Neural cell (in vitro differentiated cells): ENCODE data around the gene PRKCE. TPM values are rescaled to one million over a fixed set of nuclear protein-coding genes. Genes with fewer than 3 reads are reported as not detected.

Experiments
- H2AFZ ChIP-seq: fragments of 200-600, 300-800 bp; sonication (generic), shearing (Covaris generic); 2 replicates; pipeline ENCODE4 v1.6.0; 2014; ENCODE audit warnings: low read depth, mild to moderate bottlenecking, antibody characterized with exemption, low read length, moderate library complexity
- H3F3A ChIP-seq: fragments of 200-600 bp; shearing (Covaris generic); 2 replicates; pipeline ENCODE4 v1.6.1; 2016; ENCODE audit warnings: mild to moderate bottlenecking, moderate library complexity, mixed read lengths, antibody characterized with exemption, low read length; ENCODE audit not compliant: insufficient read depth, poor library complexity, severe bottlenecking
- H3K27ac ChIP-seq: fragments of 200-600, 300-800 bp; sonication (generic), shearing (Covaris generic); 2 replicates; pipeline ENCODE4 v1.5.1; 2014; ENCODE audit warnings: mild to moderate bottlenecking, low read length, moderate library complexity
- H3K27me3 ChIP-seq: fragments of 300-800, 200-600 bp; sonication (generic), shearing (Covaris generic); 2 replicates; pipeline ENCODE4 v1.6.0; 2014; ENCODE audit warnings: mild to moderate bottlenecking, low read depth, low read length, moderate library complexity; ENCODE audit not compliant: insufficient read depth
- H3K36me3 ChIP-seq: fragments of 300-800, 200-600 bp; sonication (generic), shearing (Covaris generic); 2 replicates; pipeline ENCODE4 v1.5.1; 2014; ENCODE audit warnings: mild to moderate bottlenecking, antibody characterized with exemption, low read length, moderate library complexity; ENCODE audit not compliant: insufficient read depth
- H3K4me2 ChIP-seq: fragments of 300-800, 200-600 bp; sonication (generic), shearing (Covaris generic); 2 replicates; pipeline ENCODE4 v1.6.0; 2014; ENCODE audit warnings: mild to moderate bottlenecking, low read length
- H3K4me3 ChIP-seq: fragments of 300-800, 200-600 bp; sonication (generic), shearing (Covaris generic); 2 replicates; pipeline ENCODE4 v1.5.1; 2014; ENCODE audit warnings: mild to moderate bottlenecking, low read length, moderate library complexity
- H3K79me2 ChIP-seq: fragments of 200-600 bp; shearing (Covaris generic); replicated peaks from 2 replicates; pipeline ENCODE4 v1.6.0; 2014; ENCODE audit warnings: mild to moderate bottlenecking, low read length, moderate library complexity; ENCODE audit not compliant: insufficient read depth
- H3K9ac ChIP-seq: fragments of 300-800, 200-600 bp; sonication (generic), shearing (Covaris generic); 2 replicates; pipeline ENCODE4 v1.6.1; 2016; ENCODE audit warnings: mild to moderate bottlenecking, low read length, mixed read lengths
- H3K9me2 ChIP-seq: fragments of 200-600 bp; shearing (Covaris generic); 2 replicates; pipeline ENCODE4 v1.6.1; 2016; ENCODE audit warnings: mild to moderate bottlenecking, low read length, mixed read lengths; ENCODE audit not compliant: insufficient read depth
- H3K9me3 ChIP-seq: fragments of 200-600, 300-800 bp; sonication (generic), shearing (Covaris generic); 2 replicates; pipeline ENCODE4 v1.6.1; 2016; ENCODE audit warnings: mild to moderate bottlenecking, mixed run types, low read length, moderate library complexity, mixed read lengths
- H4K20me1 ChIP-seq: fragments of 200-600 bp; shearing (Covaris generic); 2 replicates; pipeline ENCODE4 v1.6.1; 2016; ENCODE audit warnings: mild to moderate bottlenecking, mixed run types; ENCODE audit not compliant: insufficient read depth
- EP300 ChIP-seq: fragments of 450-650 bp; conservative IDR thresholded peaks from 2 replicates; pipeline ENCODE4 v1.6.1; 2014; ENCODE audit warnings: antibody characterized with exemption, mild to moderate bottlenecking, moderate library complexity; ENCODE audit not compliant: poor library complexity, severe bottlenecking
- EZH2 ChIP-seq: fragments of 200-600, 300-800 bp; shearing (Covaris generic), sonication (generic); IDR thresholded peaks from 2 replicates; pipeline ENCODE4 v1.6.1; 2014; ENCODE audit warnings: antibody characterized with exemption, low read length, borderline replicate concordance, mild to moderate bottlenecking; ENCODE audit not compliant: insufficient read depth, poor library complexity, severe bottlenecking
- MXI1 ChIP-seq: fragments of 450-650 bp; conservative IDR thresholded peaks from 2 replicates; pipeline ENCODE4 v1.6.1; 2014; ENCODE audit warnings: antibody characterized with exemption, mild to moderate bottlenecking; ENCODE audit not compliant: poor library complexity, severe bottlenecking
- POLR2AphosphoS5 ChIP-seq: IDR thresholded peaks from 2 replicates; pipeline ENCODE4 v1.6.1; 2012
- RAD21 ChIP-seq: fragments of 450-650 bp; conservative IDR thresholded peaks from 2 replicates; pipeline ENCODE4 v1.6.1; 2014; ENCODE audit warnings: antibody characterized with exemption, mild to moderate bottlenecking, moderate library complexity
- SMC3 ChIP-seq: fragments of 450-650 bp; conservative IDR thresholded peaks from 2 replicates; pipeline ENCODE4 v1.6.1; 2014; ENCODE audit warnings: antibody characterized with exemption, mild to moderate bottlenecking, moderate library complexity; ENCODE audit not compliant: poor library complexity
- TAF1 ChIP-seq: IDR thresholded peaks from 2 replicates; pipeline ENCODE4 v1.6.1; 2012; ENCODE audit warnings: low read depth
- polyA plus RNA-seq: library from polyadenylated mRNA; depleted of rRNA; stranded (reverse); fragments of >200 nt; gene quantifications from 2 replicates; pipeline ENCODE4 v1.2.3, GENCODE V29; 2014
- TF ChIP-seq, protein P1 (sequence below): fragments of 450-650 bp; IDR thresholded peaks from 2 replicates; pipeline ENCODE4 v1.5.1; 2014; ENCODE audit warnings: antibody characterized with exemption, mild to moderate bottlenecking, moderate library complexity; ENCODE audit not compliant: poor library complexity, severe bottlenecking
- TF ChIP-seq, protein P2 (sequence below): IDR thresholded peaks from 2 replicates; pipeline ENCODE4 v1.6.1; 2012; ENCODE audit warnings: borderline replicate concordance

Gene PRKCE
- polyA plus RNA-seq, 1 donor from 2014 or later = 5.4 TPM

DNA sequence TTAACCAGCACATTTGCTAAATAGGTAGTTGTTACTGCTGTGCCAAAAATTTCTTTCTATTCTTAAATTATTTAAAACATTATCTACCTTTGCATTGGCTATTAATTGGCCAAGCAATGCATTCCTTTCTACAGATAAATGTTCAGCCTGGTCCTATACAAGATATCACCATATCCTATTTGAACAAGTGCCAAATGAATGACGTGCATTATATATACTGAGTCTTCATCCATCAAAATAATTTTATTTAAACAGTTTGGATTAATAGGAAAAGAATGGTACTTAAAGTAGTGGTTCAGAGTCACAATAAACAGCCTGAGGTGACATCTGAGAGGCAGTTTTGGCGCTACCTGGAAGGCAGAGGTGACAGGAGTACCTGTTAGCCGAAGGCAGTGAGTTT is 415.6 kb downstream of the PRKCE start:
- H3K4me2 ChIP-seq = no peak overlapping the region
- H3K9me2 ChIP-seq = no peaks in the 10 kb centered on the region
- no peaks in the 10 kb centered on the region for H3K36me3 ChIP-seq
- no peaks in the 10 kb centered on the region for H3F3A ChIP-seq
- no peak overlapping the region for H3K4me3 ChIP-seq
- H3K27me3 ChIP-seq = no peaks in the 10 kb centered on the region
- no peaks in the 10 kb centered on the region for H4K20me1 ChIP-seq
- H2AFZ ChIP-seq = no peak overlapping the region
- H3K79me2 ChIP-seq = no peaks in the 10 kb centered on the region
- no peak for TF ChIP-seq EZH2
- no peak for TF ChIP-seq RAD21
- TF ChIP-seq, protein P1, sequence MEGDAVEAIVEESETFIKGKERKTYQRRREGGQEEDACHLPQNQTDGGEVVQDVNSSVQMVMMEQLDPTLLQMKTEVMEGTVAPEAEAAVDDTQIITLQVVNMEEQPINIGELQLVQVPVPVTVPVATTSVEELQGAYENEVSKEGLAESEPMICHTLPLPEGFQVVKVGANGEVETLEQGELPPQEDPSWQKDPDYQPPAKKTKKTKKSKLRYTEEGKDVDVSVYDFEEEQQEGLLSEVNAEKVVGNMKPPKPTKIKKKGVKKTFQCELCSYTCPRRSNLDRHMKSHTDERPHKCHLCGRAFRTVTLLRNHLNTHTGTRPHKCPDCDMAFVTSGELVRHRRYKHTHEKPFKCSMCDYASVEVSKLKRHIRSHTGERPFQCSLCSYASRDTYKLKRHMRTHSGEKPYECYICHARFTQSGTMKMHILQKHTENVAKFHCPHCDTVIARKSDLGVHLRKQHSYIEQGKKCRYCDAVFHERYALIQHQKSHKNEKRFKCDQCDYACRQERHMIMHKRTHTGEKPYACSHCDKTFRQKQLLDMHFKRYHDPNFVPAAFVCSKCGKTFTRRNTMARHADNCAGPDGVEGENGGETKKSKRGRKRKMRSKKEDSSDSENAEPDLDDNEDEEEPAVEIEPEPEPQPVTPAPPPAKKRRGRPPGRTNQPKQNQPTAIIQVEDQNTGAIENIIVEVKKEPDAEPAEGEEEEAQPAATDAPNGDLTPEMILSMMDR = no peak
- TF ChIP-seq, protein P2, sequence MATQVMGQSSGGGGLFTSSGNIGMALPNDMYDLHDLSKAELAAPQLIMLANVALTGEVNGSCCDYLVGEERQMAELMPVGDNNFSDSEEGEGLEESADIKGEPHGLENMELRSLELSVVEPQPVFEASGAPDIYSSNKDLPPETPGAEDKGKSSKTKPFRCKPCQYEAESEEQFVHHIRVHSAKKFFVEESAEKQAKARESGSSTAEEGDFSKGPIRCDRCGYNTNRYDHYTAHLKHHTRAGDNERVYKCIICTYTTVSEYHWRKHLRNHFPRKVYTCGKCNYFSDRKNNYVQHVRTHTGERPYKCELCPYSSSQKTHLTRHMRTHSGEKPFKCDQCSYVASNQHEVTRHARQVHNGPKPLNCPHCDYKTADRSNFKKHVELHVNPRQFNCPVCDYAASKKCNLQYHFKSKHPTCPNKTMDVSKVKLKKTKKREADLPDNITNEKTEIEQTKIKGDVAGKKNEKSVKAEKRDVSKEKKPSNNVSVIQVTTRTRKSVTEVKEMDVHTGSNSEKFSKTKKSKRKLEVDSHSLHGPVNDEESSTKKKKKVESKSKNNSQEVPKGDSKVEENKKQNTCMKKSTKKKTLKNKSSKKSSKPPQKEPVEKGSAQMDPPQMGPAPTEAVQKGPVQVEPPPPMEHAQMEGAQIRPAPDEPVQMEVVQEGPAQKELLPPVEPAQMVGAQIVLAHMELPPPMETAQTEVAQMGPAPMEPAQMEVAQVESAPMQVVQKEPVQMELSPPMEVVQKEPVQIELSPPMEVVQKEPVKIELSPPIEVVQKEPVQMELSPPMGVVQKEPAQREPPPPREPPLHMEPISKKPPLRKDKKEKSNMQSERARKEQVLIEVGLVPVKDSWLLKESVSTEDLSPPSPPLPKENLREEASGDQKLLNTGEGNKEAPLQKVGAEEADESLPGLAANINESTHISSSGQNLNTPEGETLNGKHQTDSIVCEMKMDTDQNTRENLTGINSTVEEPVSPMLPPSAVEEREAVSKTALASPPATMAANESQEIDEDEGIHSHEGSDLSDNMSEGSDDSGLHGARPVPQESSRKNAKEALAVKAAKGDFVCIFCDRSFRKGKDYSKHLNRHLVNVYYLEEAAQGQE = no peak
- no peak for TF ChIP-seq SMC3
- no peak for TF ChIP-seq POLR2AphosphoS5
- no peak for TF ChIP-seq EP300
- no peak for TF ChIP-seq TAF1
- TF ChIP-seq MXI1 = no peak
- H3K27ac ChIP-seq = no peak overlapping the region
- H3K9ac ChIP-seq = no peak overlapping the region
- no peaks in the 10 kb centered on the region for H3K9me3 ChIP-seq

DNA sequence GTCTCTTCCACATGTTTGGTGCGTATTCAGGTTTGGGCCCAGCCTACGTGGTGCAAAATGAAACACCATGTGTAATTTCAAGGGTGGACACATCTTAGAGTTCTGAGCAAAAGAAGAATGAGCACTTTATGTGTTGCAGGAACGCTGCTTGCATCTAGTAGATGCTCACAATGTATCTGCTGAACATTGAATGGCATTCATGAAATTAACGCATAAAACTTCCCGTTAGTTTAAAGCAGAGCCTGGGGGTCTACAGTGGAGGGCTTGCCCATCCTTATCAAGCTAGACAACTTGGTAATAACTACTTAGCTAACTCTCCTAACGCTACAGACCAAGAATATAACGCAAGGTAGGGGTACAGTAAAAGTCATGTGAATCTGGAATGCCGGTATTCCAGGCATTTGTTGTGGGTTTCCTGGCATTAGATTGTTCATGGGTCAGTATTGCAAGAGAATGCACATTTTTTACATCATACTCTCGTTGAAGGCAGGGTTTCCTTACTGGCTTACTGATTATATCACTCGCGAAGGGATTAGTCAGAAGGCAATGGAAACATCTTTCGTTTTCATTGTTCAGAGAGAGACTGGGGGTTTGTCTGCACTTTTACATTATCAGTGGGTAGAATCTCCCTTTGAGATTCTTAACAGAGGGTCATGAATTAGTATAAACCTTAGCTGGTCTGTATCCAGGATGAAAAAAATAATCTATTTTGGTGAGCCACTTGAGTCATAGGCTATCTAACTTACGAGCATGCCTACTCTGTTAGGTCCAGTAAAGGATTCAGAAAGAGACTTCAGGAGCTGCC is 416.2 kb downstream of the PRKCE start:
- no peaks in the 10 kb centered on the region for H3K79me2 ChIP-seq
- H3K27me3 ChIP-seq = no peaks in the 10 kb centered on the region
- H3K9ac ChIP-seq = no peak overlapping the region
- H3K9me2 ChIP-seq = no peaks in the 10 kb centered on the region
- H3K4me2 ChIP-seq = no peak overlapping the region
- no peaks in the 10 kb centered on the region for H3K36me3 ChIP-seq
- H3F3A ChIP-seq = no peaks in the 10 kb centered on the region
- no peak overlapping the region for H3K4me3 ChIP-seq
- TF ChIP-seq POLR2AphosphoS5 (no peak), EP300 (no peak)
- TF ChIP-seq, protein P1 = no peak
- no peak overlapping the region for H3K27ac ChIP-seq
- H2AFZ ChIP-seq = no peak overlapping the region
- H3K9me3 ChIP-seq = no peaks in the 10 kb centered on the region
- no peaks in the 10 kb centered on the region for H4K20me1 ChIP-seq
